Measurements from ENCODE around the gene EHD4. TPM values are rescaled to one million over a fixed set of nuclear protein-coding genes. Genes with fewer than 3 reads are reported as not detected.

Gene EHD4
- total RNA-seq, 2 experiments from 2014 or later: 6.9 to 8.0 TPM

- Mint-ChIP-seq H3K27me3 (ENCODE audit: low read depth) (no peaks in the 10 kb centered on the region), H3K27ac (no peak overlapping the region), H3K9me3 (ENCODE audit: insufficient read depth) (no peaks in the 10 kb centered on the region), H3K4me3 (no peak overlapping the region), H3K36me3 (ENCODE audit: low read depth) (peaks cover 3% of the 10 kb centered on the region), H3K4me1 (ENCODE audit: low read depth) (no peaks in the 10 kb centered on the region)
- POLR2A ChIA-PET: interaction anchor here (1.0 kb wide), 1 partner anchor 28 kb away, joined by 3 read pairs; no protein-coding TSS in a partner anchor
- DNase-seq: no peak
- peak; percentile 13 for ATAC-seq
- CTCF ChIA-PET: interaction anchor here (1.4 kb wide), 1 partner anchor 22 kb away, joined by 4 read pairs; the partner anchor contains the start of gene EHD4
Observed at GRCh38 chr15:41950489-41950888, 21.9 kb downstream of the EHD4 start.

GRCh38 chr15:41950127-41950483 is 22.3 kb downstream of the EHD4 start:
- CTCF ChIA-PET: interaction anchor here (1.4 kb wide), 1 partner anchor 23 kb away, joined by 4 read pairs; the partner anchor contains the start of gene EHD4
- DNase-seq (no peak), ATAC-seq (no peak)
- POLR2A ChIA-PET: interaction anchor here (1.0 kb wide), 1 partner anchor 29 kb away, joined by 3 read pairs; no protein-coding TSS in a partner anchor
- Mint-ChIP-seq H3K36me3 (ENCODE audit: low read depth) (peaks cover 3% of the 10 kb centered on the region), H3K9me3 (ENCODE audit: insufficient read depth) (no peaks in the 10 kb centered on the region), H3K27me3 (ENCODE audit: low read depth) (no peaks in the 10 kb centered on the region), H3K27ac (no peak overlapping the region), H3K4me1 (ENCODE audit: low read depth) (no peaks in the 10 kb centered on the region), H3K4me3 (no peak overlapping the region)

- Mint-ChIP-seq H3K4me1 (ENCODE audit: low read depth) (no peaks in the 10 kb centered on the region), H3K27ac (no peak overlapping the region), H3K4me3 (no peak overlapping the region), H3K9me3 (ENCODE audit: insufficient read depth) (no peaks in the 10 kb centered on the region), H3K27me3 (ENCODE audit: low read depth) (no peaks in the 10 kb centered on the region), H3K36me3 (ENCODE audit: low read depth) (peaks cover 3% of the 10 kb centered on the region)
- ATAC-seq (no peak), DNase-seq (no peak)
- ChIA-PET CTCF (interaction anchor here (1.4 to 3.5 kb wide), 2 partner anchors 12 to 23 kb away, joined by 4 to 9 read pairs; partner anchors contain the start of gene EHD4), POLR2A (no interaction called here)
Observed at GRCh38 chr15:41949401-41950126, 22.8 kb downstream of the EHD4 start.

- DNase-seq (no peak), ATAC-seq (no peak)
- Mint-ChIP-seq H3K27ac (no peak overlapping the region), H3K4me3 (no peak overlapping the region), H3K27me3 (ENCODE audit: low read depth) (no peaks in the 10 kb centered on the region), H3K4me1 (ENCODE audit: low read depth) (no peaks in the 10 kb centered on the region), H3K9me3 (ENCODE audit: insufficient read depth) (no peaks in the 10 kb centered on the region), H3K36me3 (ENCODE audit: low read depth) (peaks cover 3% of the 10 kb centered on the region)
- ChIA-PET POLR2A (interaction anchor here (1.1 kb wide), 1 partner anchor 11 kb away, joined by 3 read pairs; no protein-coding TSS in a partner anchor), CTCF (interaction anchor here (3.5 kb wide), 1 partner anchor 11 kb away, joined by 9 read pairs; no protein-coding TSS in a partner anchor)
Observed at GRCh38 chr15:41948490-41948889, 23.9 kb downstream of the EHD4 start.

GRCh38 chr15:41946970-41947369 is 25.4 kb downstream of the EHD4 start:
- Mint-ChIP-seq H3K4me1 (ENCODE audit: low read depth) (no peaks in the 10 kb centered on the region), H3K27ac (no peak overlapping the region), H3K36me3 (ENCODE audit: low read depth) (no peaks in the 10 kb centered on the region), H3K27me3 (ENCODE audit: low read depth) (no peaks in the 10 kb centered on the region), H3K9me3 (ENCODE audit: insufficient read depth) (no peaks in the 10 kb centered on the region), H3K4me3 (no peak overlapping the region)
- no peak for DNase-seq
- ChIA-PET CTCF (interaction anchor here (3.5 kb wide), 1 partner anchor 10 kb away, joined by 9 read pairs; no protein-coding TSS in a partner anchor), POLR2A (no interaction called here)
- no peak for ATAC-seq

- Mint-ChIP-seq H3K27ac (no peak overlapping the region), H3K9me3 (ENCODE audit: insufficient read depth) (no peaks in the 10 kb centered on the region), H3K4me3 (no peak overlapping the region), H3K36me3 (ENCODE audit: low read depth) (no peaks in the 10 kb centered on the region), H3K27me3 (ENCODE audit: low read depth) (no peaks in the 10 kb centered on the region), H3K4me1 (ENCODE audit: low read depth) (peaks cover 5% of the 10 kb centered on the region)
- ATAC-seq: no peak
- ChIA-PET POLR2A (no interaction called here), CTCF (interaction anchor here (2.0 kb wide), 1 partner anchor 41 kb away, joined by 5 read pairs; no protein-coding TSS in a partner anchor)
- no peak for DNase-seq
Observed at GRCh38 chr15:41945731-41946130, 26.6 kb downstream of the EHD4 start.

- H3K27me3 Mint-ChIP-seq (ENCODE audit: low read depth): no peaks in the 10 kb centered on the region
- POLR2A ChIA-PET: no interaction called here
Observed at GRCh38 chr15:41945221-41945620, 27.1 kb downstream of the EHD4 start.

GRCh38 chr15:41944313-41944940 is 27.9 kb downstream of the EHD4 start:
- Mint-ChIP-seq H3K9me3 (ENCODE audit: insufficient read depth) (no peaks in the 10 kb centered on the region), H3K4me3 (no peak overlapping the region), H3K4me1 (ENCODE audit: low read depth) (peaks cover 11% of the 10 kb centered on the region), H3K27ac (no peak overlapping the region), H3K36me3 (ENCODE audit: low read depth) (peaks cover 4% of the 10 kb centered on the region), H3K27me3 (ENCODE audit: low read depth) (no peaks in the 10 kb centered on the region)
- ChIA-PET POLR2A (no interaction called here), CTCF (interaction anchor here (2.0 kb wide), 1 partner anchor 40 kb away, joined by 5 read pairs; no protein-coding TSS in a partner anchor)
- ATAC-seq (no peak), DNase-seq (no peak)

More at GRCh38 chr15:41945221-41945620, 27.1 kb downstream of the EHD4 start:
- H3K36me3 Mint-ChIP-seq (ENCODE audit: low read depth): peaks cover 4% of the 10 kb centered on the region
- ATAC-seq (no peak), DNase-seq (no peak)
- H3K27ac Mint-ChIP-seq: no peak overlapping the region
- CTCF ChIA-PET: interaction anchor here (2.0 kb wide), 1 partner anchor 40 kb away, joined by 5 read pairs; no protein-coding TSS in a partner anchor
- no peak overlapping the region for H3K4me3 Mint-ChIP-seq
- no peaks in the 10 kb centered on the region for H3K9me3 Mint-ChIP-seq (ENCODE audit: insufficient read depth)
- H3K4me1 Mint-ChIP-seq (ENCODE audit: low read depth): peaks cover 10% of the 10 kb centered on the region

- DNase-seq (no peak), ATAC-seq (no peak)
- no peaks in the 10 kb centered on the region for H3K9me3 Mint-ChIP-seq (ENCODE audit: insufficient read depth)
- peaks cover 11% of the 10 kb centered on the region for H3K4me1 Mint-ChIP-seq (ENCODE audit: low read depth)
- ChIA-PET POLR2A (interaction anchor here (0.8 kb wide), 1 partner anchor 14 kb away, joined by 3 read pairs; no protein-coding TSS in a partner anchor), CTCF (interaction anchor here (1.2 to 2.0 kb wide), 2 partner anchors 9 to 39 kb away, joined by 3 to 5 read pairs; no protein-coding TSS in a partner anchor)
- H3K27ac Mint-ChIP-seq: no peak overlapping the region
- H3K36me3 Mint-ChIP-seq (ENCODE audit: low read depth): peaks cover 4% of the 10 kb centered on the region
- H3K4me3 Mint-ChIP-seq: no peak overlapping the region
- no peaks in the 10 kb centered on the region for H3K27me3 Mint-ChIP-seq (ENCODE audit: low read depth)
Observed at GRCh38 chr15:41943543-41944312, 28.6 kb downstream of the EHD4 start.

GRCh38 chr15:41942886-41943285 is 29.5 kb downstream of the EHD4 start:
- DNase-seq: no peak
- ATAC-seq: no peak
- Mint-ChIP-seq H3K36me3 (ENCODE audit: low read depth) (peaks cover 4% of the 10 kb centered on the region), H3K27ac (no peak overlapping the region), H3K4me3 (no peak overlapping the region), H3K4me1 (ENCODE audit: low read depth) (peaks cover 15% of the 10 kb centered on the region), H3K9me3 (ENCODE audit: insufficient read depth) (no peaks in the 10 kb centered on the region), H3K27me3 (ENCODE audit: low read depth) (no peaks in the 10 kb centered on the region)
- ChIA-PET CTCF (interaction anchor here (1.2 kb wide), 1 partner anchor 10 kb away, joined by 3 read pairs; no protein-coding TSS in a partner anchor), POLR2A (interaction anchor here (0.8 kb wide), 1 partner anchor 15 kb away, joined by 3 read pairs; no protein-coding TSS in a partner anchor)

GRCh38 chr15:41941644-41942415 is 30.5 kb downstream of the EHD4 start:
- peaks cover 26% of the 10 kb centered on the region for H3K4me1 Mint-ChIP-seq (ENCODE audit: low read depth)
- POLR2A ChIA-PET: interaction anchor here (0.6 to 1.0 kb wide), 2 partner anchors 10 to 26 kb away, joined by 3 read pairs; no protein-coding TSS in a partner anchor
- no peak for DNase-seq

More at GRCh38 chr15:41941644-41942415, 30.5 kb downstream of the EHD4 start:
- Mint-ChIP-seq H3K36me3 (ENCODE audit: low read depth) (peaks cover 6% of the 10 kb centered on the region), H3K4me3 (no peak overlapping the region), H3K9me3 (ENCODE audit: insufficient read depth) (no peaks in the 10 kb centered on the region), H3K27me3 (ENCODE audit: low read depth) (no peaks in the 10 kb centered on the region), H3K27ac (no peak overlapping the region)
- no peak for ATAC-seq
- CTCF ChIA-PET: interaction anchor here (1.0 kb wide), 2 partner anchors 9 to 168 kb away, joined by 3 read pairs; partner anchors contain the start of gene MAPKBP1
